Measurements from ENCODE around the gene RXFP2. TPM values are rescaled to one million over a fixed set of nuclear protein-coding genes. Genes with fewer than 3 reads are reported as not detected.

The RXFP2 gene
- total and polyA plus RNA-seq, 2 of the 8 experiments (the other 6 are each of a cell fraction or from before 2014, with no cell fraction given) = not detected

DNA sequence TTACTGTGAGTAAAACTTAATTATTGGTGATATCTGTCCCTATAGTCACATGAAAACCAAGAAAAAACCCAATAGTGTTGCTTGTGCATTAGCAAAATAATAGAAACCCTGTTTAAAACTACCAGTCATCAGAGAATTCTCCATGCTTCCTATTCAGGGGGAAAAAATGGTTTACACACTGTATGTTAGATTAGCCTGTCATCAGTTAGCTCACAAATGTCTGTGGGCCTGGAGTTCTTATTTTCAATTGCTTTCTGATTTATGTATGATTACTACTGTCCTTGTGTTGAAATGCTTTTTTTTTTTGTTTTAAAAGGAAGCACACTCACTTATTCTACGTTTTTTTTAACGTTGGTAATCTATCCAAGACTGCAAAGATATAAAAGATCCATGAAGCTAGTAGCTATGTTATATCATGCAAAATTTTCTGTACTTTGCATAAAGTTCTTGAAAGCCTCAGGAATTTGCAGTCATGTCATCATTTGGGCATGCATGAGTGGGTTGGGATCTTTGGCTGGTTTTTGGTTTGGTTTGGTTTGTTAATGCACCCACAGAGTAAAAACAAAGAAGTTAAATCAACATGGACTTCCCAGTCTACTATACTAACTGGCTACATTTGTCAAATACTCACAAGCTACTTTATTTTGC lies 25.9 kb downstream of the RXFP2 start:
- Histone ChIP-seq H2BK5ac (ENCODE audit: low read depth, low read length) (no peak overlapping the region), H3K23me2 (ENCODE audit: low read depth, low read length) (no peaks in the 10 kb centered on the region), H3K79me1 (ENCODE audit: low read depth, low read length) (no peaks in the 10 kb centered on the region), H3K56ac (replicated peaks; ENCODE audit: insufficient read length, low read depth, low read length) (no peak overlapping the region), H4K8ac (ENCODE audit: extremely low read depth, insufficient read depth, low read length) (no peak overlapping the region), H3K27ac (ENCODE audit: low read depth, low read length) (no peak overlapping the region), H2BK20ac (ENCODE audit: low read length) (no peak overlapping the region), H2BK15ac (ENCODE audit: low read length) (no peak overlapping the region), H3K4me1 (replicated peaks in 1 of 4; ENCODE audit: control insufficient read depth in 3 of 4, insufficient read depth in 4 of 4, low read length in 3 of 4) (no peaks in the 10 kb centered on the region; a peak in 2 of 7 replicates), H3K9ac (replicated peaks in 1 of 4; ENCODE audit: extremely low read depth in 1 of 4, low read depth in 3 of 4, low read length in 3 of 4) (no peak overlapping the region), H3K9me3 (ENCODE audit: insufficient read depth in 2 of 2, low read depth in 1 of 2, low read length in 1 of 2) (no peaks in the 10 kb centered on the region), H3K14ac (ENCODE audit: insufficient read length) (no peak overlapping the region), H3K4ac (replicated peaks; ENCODE audit: insufficient read length, low read depth, low read length) (no peak overlapping the region), H3K4me3 (ENCODE audit: extremely low read depth in 1 of 4, insufficient read depth in 2 of 4, low read depth in 3 of 4, low read length in 4 of 4) (no peak overlapping the region), H2AFZ (ENCODE audit: low read length) (no peak overlapping the region), H3K18ac (ENCODE audit: extremely low read depth, low read length) (no peak overlapping the region), H3K36me3 (ENCODE audit: control insufficient read depth in 2 of 4, insufficient read depth in 4 of 4, low read length in 3 of 4) (no peaks in the 10 kb centered on the region), H3K27me3 (replicated peaks in 1 of 4; ENCODE audit: control insufficient read depth in 3 of 4, extremely low read depth in 1 of 4, insufficient read depth in 3 of 4, low read length in 3 of 4) (no peaks in the 10 kb centered on the region), H3K79me2 (ENCODE audit: control insufficient read depth in 1 of 2, insufficient read depth in 2 of 2, low read length in 2 of 2) (no peaks in the 10 kb centered on the region), H4K5ac (ENCODE audit: insufficient read length, low read depth, low read length) (no peak overlapping the region), H4K91ac (replicated peaks; ENCODE audit: insufficient read length, low read length) (no peak overlapping the region), H2BK120ac (replicated peaks; ENCODE audit: low read depth, low read length) (no peak overlapping the region), H2BK12ac (ENCODE audit: low read depth, low read length) (no peak overlapping the region), H4K20me1 (replicated peaks in 1 of 2; ENCODE audit: control insufficient read depth in 1 of 2, insufficient read depth in 2 of 2, low read length in 2 of 2) (no peaks in the 10 kb centered on the region), H2AK5ac (ENCODE audit: low read depth, low read length) (no peak overlapping the region), H3K4me2 (ENCODE audit: insufficient read depth in 1 of 2, low read depth in 2 of 2, low read length in 2 of 2) (no peak overlapping the region), H3K23ac (ENCODE audit: insufficient read length) (no peak overlapping the region)
- ChIA-PET CTCF (ENCODE audit: partially characterized antibody) (no interaction called here), POLR2A (ENCODE audit: partially characterized antibody) (no interaction called here)
- FAIRE-seq = no peak
- DNase-seq (ENCODE audit: low read depth in 1 of 2, low spot score in 2 of 2) = no peak
- WGBS, 2 experiments (ENCODE audit: extremely low coverage in 1 of 2, insufficient coverage in 1 of 2, insufficient read length in 1 of 2, insufficient replicate concordance in 2 of 2, low coverage in 1 of 2, low lambda C conversion rate in 2 of 2, missing lambda C conversion rate in 1 of 2) = 70% methylated on average over 2 of the region's 2 CpGs; no CpG with 5 or more reads in 1 of the 2 experiments
- no peak for TF ChIP-seq SRF (IDR thresholded peaks at IDR 0.05; ENCODE audit: low read depth, low read length)
- TF ChIP-seq CBX8 (IDR thresholded peaks at IDR 0.05; ENCODE audit: borderline replicate concordance, low read depth, low read length) = no peak
- no peak for TF ChIP-seq NRF1 (IDR thresholded peaks at IDR 0.05; ENCODE audit: low read depth, low read length)
- TF ChIP-seq HDAC6 (IDR thresholded peaks at IDR 0.05; ENCODE audit: low read depth, low read length) = no peak
- TF ChIP-seq RBBP5 (IDR thresholded peaks at IDR 0.05; ENCODE audit: borderline replicate concordance, low read depth, low read length) = no peak
- TF ChIP-seq GTF2F1 (IDR thresholded peaks at IDR 0.05; ENCODE audit: borderline replicate concordance, low read depth, low read length) = no peak
- no peak for TF ChIP-seq ATF2 (IDR thresholded peaks at IDR 0.05; ENCODE audit: low read length)
- TF ChIP-seq POLR2A (IDR thresholded peaks at IDR 0.05; ENCODE audit: control extremely low read depth in 1 of 2, low read depth in 2 of 2, low read length in 2 of 2) = no peak
- TF ChIP-seq POLR2AphosphoS5 (IDR thresholded peaks at IDR 0.05; ENCODE audit: low read depth, low read length) = no peak
